ENCODE results near the gene ATP8B1. TPM values are rescaled to one million over a fixed set of nuclear protein-coding genes. Genes with fewer than 3 reads are reported as not detected.

The ATP8B1 gene
- total RNA-seq, 1 experiment from 2014 or later = 62.3 TPM

- intact Hi-C loops (cut with micrococcal nuclease; ENCODE audit: unreplicated experiment) = no loop called here
- no peak for TF ChIP-seq CTCF (IDR thresholded peaks at IDR 0.05; ENCODE audit: unreplicated experiment)
- H3K27ac Mint-ChIP-seq (ENCODE audit: unreplicated experiment) = no peak overlapping the region
- H3K4me1 Mint-ChIP-seq (ENCODE audit: low read depth, unreplicated experiment) = no peaks in the 10 kb centered on the region
- no peak overlapping the region for H3K4me3 Mint-ChIP-seq (ENCODE audit: low read depth, unreplicated experiment)
- peaks cover 10% of the 10 kb centered on the region for H3K36me3 Mint-ChIP-seq (ENCODE audit: insufficient read depth, unreplicated experiment)
- CTCF ChIA-PET = no interaction called here
- DNase-seq = no peak
- no peaks in the 10 kb centered on the region for H3K27me3 Mint-ChIP-seq (ENCODE audit: unreplicated experiment)
- H3K9me3 Mint-ChIP-seq (ENCODE audit: low read depth, unreplicated experiment) = no peaks in the 10 kb centered on the region
- no TSS peak for BruUV-seq (replicated peaks)
Measured at GRCh38 chr18:57640749-57641148, 162.4 kb downstream of the ATP8B1 start.

- intact Hi-C loops (cut with micrococcal nuclease; ENCODE audit: unreplicated experiment) = no loop called here
- H3K9me3 Mint-ChIP-seq (ENCODE audit: low read depth, unreplicated experiment) = no peaks in the 10 kb centered on the region
- no peak for DNase-seq
- peaks cover 10% of the 10 kb centered on the region for H3K36me3 Mint-ChIP-seq (ENCODE audit: insufficient read depth, unreplicated experiment)
- BruUV-seq (replicated peaks) = no TSS peak
- no peaks in the 10 kb centered on the region for H3K27me3 Mint-ChIP-seq (ENCODE audit: unreplicated experiment)
- no peak overlapping the region for H3K27ac Mint-ChIP-seq (ENCODE audit: unreplicated experiment)
- H3K4me3 Mint-ChIP-seq (ENCODE audit: low read depth, unreplicated experiment) = no peak overlapping the region
- peaks cover 5% of the 10 kb centered on the region for H3K4me1 Mint-ChIP-seq (ENCODE audit: low read depth, unreplicated experiment)
- TF ChIP-seq CTCF (IDR thresholded peaks at IDR 0.05; ENCODE audit: unreplicated experiment) = no peak
- CTCF ChIA-PET = no interaction called here
Measured at GRCh38 chr18:57640236-57640635, 162.9 kb downstream of the ATP8B1 start.

GRCh38 chr18:57635003-57635822 lies 167.9 kb downstream of the ATP8B1 start:
- CTCF ChIA-PET = interaction anchor here (0.7 to 0.9 kb wide), 4 partner anchors 103 to 493 kb away, joined by 3 to 4 read pairs (median 3); no protein-coding TSS in a partner anchor
- peaks cover 22% of the 10 kb centered on the region for H3K4me1 Mint-ChIP-seq (ENCODE audit: low read depth, unreplicated experiment)
- no peak for TF ChIP-seq CTCF (IDR thresholded peaks at IDR 0.05; ENCODE audit: unreplicated experiment)
- H3K4me3 Mint-ChIP-seq (ENCODE audit: low read depth, unreplicated experiment) = no peak overlapping the region
- peaks cover 11% of the 10 kb centered on the region for H3K36me3 Mint-ChIP-seq (ENCODE audit: insufficient read depth, unreplicated experiment)
- H3K27me3 Mint-ChIP-seq (ENCODE audit: unreplicated experiment) = no peaks in the 10 kb centered on the region
- no peak for DNase-seq
- H3K27ac Mint-ChIP-seq (ENCODE audit: unreplicated experiment) = peak overlapping the region; percentile 28
- intact Hi-C loops (cut with micrococcal nuclease; ENCODE audit: unreplicated experiment) = loop anchor here (10.0 kb wide), 2 partner anchors 150 to 410 kb away; partner anchors contain the start of gene NEDD4L
- H3K9me3 Mint-ChIP-seq (ENCODE audit: low read depth, unreplicated experiment) = no peaks in the 10 kb centered on the region
- BruUV-seq (replicated peaks) = no TSS peak

DNA sequence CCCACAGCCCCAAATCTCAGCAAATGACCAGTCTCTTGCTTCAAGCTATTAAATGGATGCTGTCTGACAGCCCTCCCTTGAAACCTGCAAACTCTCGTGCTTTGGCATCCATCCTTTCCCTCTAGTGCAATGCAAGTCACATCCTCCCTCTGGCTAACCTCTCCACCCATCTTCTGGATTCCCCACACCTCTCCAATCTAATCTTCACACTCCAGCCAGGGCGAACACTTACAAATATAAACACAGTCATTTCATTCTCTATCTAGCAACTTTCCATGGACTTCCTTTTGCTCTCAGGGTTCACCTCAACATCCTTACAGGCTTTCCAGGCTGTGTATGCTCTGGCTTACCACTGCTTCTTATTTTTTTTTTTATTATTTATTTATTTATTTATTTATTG lies 171.4 kb downstream of the ATP8B1 start:
- H3K36me3 Mint-ChIP-seq (ENCODE audit: insufficient read depth, unreplicated experiment) = peaks cover 16% of the 10 kb centered on the region
- no peaks in the 10 kb centered on the region for H3K9me3 Mint-ChIP-seq (ENCODE audit: low read depth, unreplicated experiment)
- no peak for TF ChIP-seq CTCF (IDR thresholded peaks at IDR 0.05; ENCODE audit: unreplicated experiment)
- intact Hi-C loops (cut with micrococcal nuclease; ENCODE audit: unreplicated experiment) = loop anchor here (10.0 kb wide), 2 partner anchors 153 to 413 kb away; partner anchors contain the start of gene NEDD4L
- no TSS peak for BruUV-seq (replicated peaks)
- H3K27me3 Mint-ChIP-seq (ENCODE audit: unreplicated experiment) = no peaks in the 10 kb centered on the region
- CTCF ChIA-PET = no interaction called here
- no peak for DNase-seq
- H3K4me3 Mint-ChIP-seq (ENCODE audit: low read depth, unreplicated experiment) = peak overlapping the region; percentile 4
- H3K27ac Mint-ChIP-seq (ENCODE audit: unreplicated experiment) = no peak overlapping the region
- peaks cover 44% of the 10 kb centered on the region for H3K4me1 Mint-ChIP-seq (ENCODE audit: low read depth, unreplicated experiment)
